Chondrocyte (in vitro differentiated cells): ENCODE results near the gene RGS16. TPM values are rescaled to one million over a fixed set of nuclear protein-coding genes. Genes with fewer than 3 reads are reported as not detected.

Experiments
- DNase-seq: peaks from one replicate; pipeline ENCODE4 v3.0.0; 2021; ENCODE audit warnings: mixed read lengths, low spot score
- H3K27ac Mint-ChIP-seq: one replicate; pipeline ENCODE4 v1.8.0; 2021; ENCODE audit warnings: mild to moderate bottlenecking, moderate library complexity, mixed read lengths; ENCODE audit not compliant: unreplicated experiment
- H3K27me3 Mint-ChIP-seq: 2 replicates; pipeline ENCODE4 v1.8.0; 2021; ENCODE audit warnings: low read depth, mixed read lengths
- H3K36me3 Mint-ChIP-seq: 2 replicates; pipeline ENCODE4 v1.8.0; 2021; ENCODE audit warnings: low read depth, mixed read lengths
- H3K4me1 Mint-ChIP-seq: 2 replicates; pipeline ENCODE4 v1.8.0; 2021; ENCODE audit warnings: low read depth, mild to moderate bottlenecking, mixed read lengths
- H3K4me3 Mint-ChIP-seq: one replicate; pipeline ENCODE4 v1.8.0; 2021; ENCODE audit warnings: mild to moderate bottlenecking, moderate library complexity, mixed read lengths; ENCODE audit not compliant: unreplicated experiment
- H3K9me3 Mint-ChIP-seq: 2 replicates; pipeline ENCODE4 v1.8.0; 2021; ENCODE audit warnings: low read depth, mixed read lengths
- CTCF ChIP-seq: fragments of 200-600 bp; sonication (generic); IDR thresholded peaks from 2 replicates; pipeline ENCODE4 v1.5.0; 2021; ENCODE audit warnings: antibody characterized with exemption, mild to moderate bottlenecking, moderate library complexity
- total RNA-seq: library from RNA; stranded (reverse); gene quantifications from 3 replicates; pipeline ENCODE4 v1.2.1, GENCODE V29; 2021

RGS16 gene
- total RNA-seq, 1 donor from 2014 or later = 7.7 TPM

- Mint-ChIP-seq H3K27ac (no peak overlapping the region), H3K4me1 (no peaks in the 10 kb centered on the region)
- no peak for TF ChIP-seq CTCF
These were observed 43.7 kb downstream of the RGS16 start for GRCh38 chr1:182560392-182560984.

GRCh38 chr1:182556279-182556678 is 47.9 kb downstream of the RGS16 start:
- no peaks in the 10 kb centered on the region for H3K36me3 Mint-ChIP-seq
- no peak for TF ChIP-seq CTCF
- no peak for DNase-seq
- no peak overlapping the region for H3K4me3 Mint-ChIP-seq
- peaks cover 5% of the 10 kb centered on the region for H3K27me3 Mint-ChIP-seq
- no peaks in the 10 kb centered on the region for H3K4me1 Mint-ChIP-seq
- H3K9me3 Mint-ChIP-seq = peaks cover 5% of the 10 kb centered on the region
- no peak overlapping the region for H3K27ac Mint-ChIP-seq

More at GRCh38 chr1:182560392-182560984, 43.7 kb downstream of the RGS16 start:
- Mint-ChIP-seq H3K36me3 (no peaks in the 10 kb centered on the region), H3K9me3 (peaks cover 5% of the 10 kb centered on the region), H3K4me3 (no peak overlapping the region), H3K27me3 (peaks cover 5% of the 10 kb centered on the region)
- no peak for DNase-seq

GRCh38 chr1:182555493-182555892 is 48.7 kb downstream of the RGS16 start:
- no peaks in the 10 kb centered on the region for H3K36me3 Mint-ChIP-seq
- DNase-seq = no peak
- H3K9me3 Mint-ChIP-seq = peaks cover 5% of the 10 kb centered on the region
- peaks cover 5% of the 10 kb centered on the region for H3K27me3 Mint-ChIP-seq
- H3K27ac Mint-ChIP-seq = no peak overlapping the region
- no peak overlapping the region for H3K4me3 Mint-ChIP-seq
- TF ChIP-seq CTCF = no peak
- no peaks in the 10 kb centered on the region for H3K4me1 Mint-ChIP-seq

- no peaks in the 10 kb centered on the region for H3K27me3 Mint-ChIP-seq
- H3K9me3 Mint-ChIP-seq = peaks cover 5% of the 10 kb centered on the region
- peaks cover 11% of the 10 kb centered on the region for H3K4me1 Mint-ChIP-seq
- no peak overlapping the region for H3K4me3 Mint-ChIP-seq
- TF ChIP-seq CTCF = no peak
- H3K27ac Mint-ChIP-seq = no peak overlapping the region
- DNase-seq = no peak
- no peaks in the 10 kb centered on the region for H3K36me3 Mint-ChIP-seq
These were observed 51.7 kb downstream of the RGS16 start for GRCh38 chr1:182552527-182552926.

- Mint-ChIP-seq H3K4me1 (peaks cover 11% of the 10 kb centered on the region), H3K27me3 (peaks cover 10% of the 10 kb centered on the region), H3K9me3 (peaks cover 11% of the 10 kb centered on the region), H3K27ac (no peak overlapping the region), H3K36me3 (no peaks in the 10 kb centered on the region), H3K4me3 (no peak overlapping the region)
- TF ChIP-seq CTCF = no peak
- DNase-seq = no peak
These were observed 54.4 kb downstream of the RGS16 start for GRCh38 chr1:182549811-182550210.
